CD1c-positive myeloid dendritic cell (primary cell): ENCODE data around the gene DACT3.

ENCODE experiments used
- DNase-seq: peaks from one replicate; pipeline ENCODE4 v3.0.0-alpha.2; 2016; ENCODE audit errors: extremely low spot score

The DACT3 gene

DNA sequence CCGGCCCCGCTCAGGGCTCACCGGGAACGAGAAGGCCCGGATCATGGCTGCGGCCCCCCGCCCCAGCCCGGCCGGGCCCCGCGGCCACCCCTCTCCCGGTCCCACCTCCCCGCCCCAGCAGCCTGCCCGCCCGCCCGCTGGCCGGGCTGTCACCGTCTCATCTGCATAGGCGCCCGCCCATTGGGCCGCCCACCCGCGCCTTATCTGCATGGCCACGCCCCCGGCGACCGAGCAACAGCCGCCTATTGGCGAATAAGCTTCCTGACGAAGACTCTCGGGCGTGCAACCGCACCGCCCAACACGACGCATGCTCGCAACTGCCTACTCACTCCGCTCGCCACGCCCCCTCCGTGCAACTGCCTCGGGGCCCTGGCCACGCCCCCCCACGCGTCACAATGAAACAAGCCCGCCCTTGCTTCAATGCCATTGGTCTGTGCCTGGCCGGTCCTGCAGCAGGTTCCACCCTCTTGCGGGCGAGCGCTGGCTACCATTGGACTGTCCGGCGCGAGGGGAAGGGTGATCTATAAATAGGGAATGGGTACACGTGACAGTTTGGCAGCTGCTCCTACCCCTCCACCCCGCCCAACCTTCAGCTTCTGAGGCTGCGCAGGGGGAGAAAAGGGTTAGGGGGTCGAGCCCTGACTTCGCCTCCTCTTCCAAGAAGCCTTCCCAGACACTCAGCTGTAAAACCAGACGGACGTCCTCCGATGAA is at the start of gene DACT3:
Gene DACT3, minus strand, starts transcription at position 163 of the 712 bp plus-strand sequence. Its CDS starts 118 bp downstream, at position 45.
- DNase-seq = peak; percentile 100

DNA sequence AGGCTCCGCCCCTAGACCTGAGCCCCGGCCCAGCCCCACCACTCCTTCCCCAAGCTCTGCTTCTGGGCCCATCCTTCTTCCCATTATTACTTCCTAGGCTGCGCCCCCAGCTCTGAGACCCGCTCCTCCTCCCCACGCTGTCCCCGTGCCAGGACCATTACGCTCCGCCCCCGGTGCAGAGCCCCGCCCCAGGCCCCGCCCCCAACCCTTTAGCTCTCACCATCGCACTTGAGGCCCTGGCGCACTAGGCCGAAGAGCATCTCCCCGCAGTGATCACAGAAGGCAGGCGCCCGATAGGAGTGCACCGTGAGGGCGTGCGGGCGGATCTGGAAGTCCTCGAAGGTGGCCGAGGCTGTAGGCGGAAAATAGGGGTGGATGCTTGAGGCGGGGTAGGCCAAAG is 49.7 kb upstream of the DACT3 start:
- DNase-seq = no peak

- DNase-seq = peak; percentile 87
Observed at GRCh38 chr19:46704379-46705076, 43.5 kb upstream of the DACT3 start.

GRCh38 chr19:46700704-46701103 is 39.7 kb upstream of the DACT3 start:
- DNase-seq = no peak

- no peak for DNase-seq
Observed at GRCh38 chr19:46698395-46699321, 37.7 kb upstream of the DACT3 start.

GRCh38 chr19:46697204-46697960 is 36.4 kb upstream of the DACT3 start:
- no peak for DNase-seq

GRCh38 chr19:46696866-46697203 is 35.9 kb upstream of the DACT3 start:
- DNase-seq = no peak

GRCh38 chr19:46696052-46696451 is 35.1 kb upstream of the DACT3 start:
- DNase-seq = no peak

GRCh38 chr19:46693760-46694159 is 32.8 kb upstream of the DACT3 start:
- no peak for DNase-seq

- no peak for DNase-seq
Observed at GRCh38 chr19:46692918-46693722, 32.1 kb upstream of the DACT3 start.

DNA sequence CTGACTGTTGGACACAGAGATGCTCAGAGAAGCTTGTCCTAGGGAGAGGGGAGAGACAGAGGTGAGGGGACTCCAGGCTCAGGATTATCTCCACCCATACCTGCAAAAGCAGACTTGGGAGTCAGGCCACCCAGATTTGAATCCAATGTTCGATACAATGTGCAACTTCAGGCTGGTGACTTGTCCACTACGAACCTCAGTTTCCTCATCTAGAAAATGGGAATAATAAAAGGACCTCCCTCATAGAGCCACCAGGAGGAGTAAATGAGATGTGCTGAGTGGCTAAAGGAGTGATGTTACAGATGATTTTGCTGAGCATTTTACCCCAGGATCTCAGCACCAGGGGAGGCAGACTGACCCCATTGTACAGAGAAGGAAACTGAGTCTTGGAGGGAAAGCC is 31.0 kb upstream of the DACT3 start:
- DNase-seq = no peak

DNA sequence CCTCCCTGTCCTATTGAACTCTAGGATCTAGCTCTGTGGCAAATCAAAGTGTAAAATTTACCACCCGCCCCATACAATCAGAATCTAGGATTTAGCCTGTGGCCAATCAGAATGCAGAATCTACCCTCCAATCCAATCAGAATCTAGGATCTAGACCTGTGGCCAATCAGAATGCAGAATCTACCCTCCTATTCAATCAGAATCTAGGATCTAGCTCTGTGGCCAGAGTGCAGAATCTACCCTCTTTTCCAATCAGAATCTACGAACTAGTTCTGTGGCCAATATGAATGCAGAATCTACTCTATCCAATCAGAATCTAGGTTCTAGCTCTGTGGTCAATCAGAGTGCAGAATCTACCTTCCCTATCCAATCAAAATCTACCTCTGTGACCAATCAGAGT is 30.1 kb upstream of the DACT3 start:
- no peak for DNase-seq

- DNase-seq = no peak
Observed at GRCh38 chr19:46689358-46689757, 28.4 kb upstream of the DACT3 start.

DNA sequence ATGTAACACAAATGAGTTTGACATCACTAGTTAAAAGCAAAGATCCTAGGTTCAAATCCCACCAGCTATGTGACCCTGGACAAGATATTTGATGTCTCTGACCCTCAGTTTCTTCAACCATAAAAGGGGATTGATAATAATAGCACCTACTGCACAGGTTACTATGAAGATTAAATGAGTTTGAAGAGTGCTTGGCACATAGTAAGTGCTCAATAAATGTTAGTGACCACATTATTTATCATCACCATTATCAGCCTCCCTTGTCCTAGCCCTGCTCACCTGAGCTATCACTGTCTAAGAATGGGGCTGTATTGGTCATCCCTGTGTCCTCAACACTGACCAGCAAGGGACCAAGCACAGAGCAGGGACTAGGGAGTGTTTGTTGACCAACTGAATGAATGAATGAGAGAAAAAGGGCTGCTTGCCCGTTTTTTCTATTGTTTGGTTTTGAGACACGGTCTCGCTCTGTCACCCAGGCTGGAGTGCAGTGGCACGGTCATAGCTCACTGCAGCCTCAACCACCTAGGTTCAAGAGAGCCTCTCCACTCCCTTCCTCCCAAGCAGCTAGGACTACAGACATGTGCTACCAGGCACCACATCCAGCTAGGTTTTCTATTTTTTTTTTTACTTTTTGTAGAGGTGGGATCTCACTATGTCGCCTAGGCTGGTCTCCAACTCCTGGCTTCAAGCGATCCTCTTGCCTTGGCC is 26.6 kb upstream of the DACT3 start:
- DNase-seq = no peak

- DNase-seq = no peak
Observed at GRCh38 chr19:46685189-46685588, 24.2 kb upstream of the DACT3 start.

DNA sequence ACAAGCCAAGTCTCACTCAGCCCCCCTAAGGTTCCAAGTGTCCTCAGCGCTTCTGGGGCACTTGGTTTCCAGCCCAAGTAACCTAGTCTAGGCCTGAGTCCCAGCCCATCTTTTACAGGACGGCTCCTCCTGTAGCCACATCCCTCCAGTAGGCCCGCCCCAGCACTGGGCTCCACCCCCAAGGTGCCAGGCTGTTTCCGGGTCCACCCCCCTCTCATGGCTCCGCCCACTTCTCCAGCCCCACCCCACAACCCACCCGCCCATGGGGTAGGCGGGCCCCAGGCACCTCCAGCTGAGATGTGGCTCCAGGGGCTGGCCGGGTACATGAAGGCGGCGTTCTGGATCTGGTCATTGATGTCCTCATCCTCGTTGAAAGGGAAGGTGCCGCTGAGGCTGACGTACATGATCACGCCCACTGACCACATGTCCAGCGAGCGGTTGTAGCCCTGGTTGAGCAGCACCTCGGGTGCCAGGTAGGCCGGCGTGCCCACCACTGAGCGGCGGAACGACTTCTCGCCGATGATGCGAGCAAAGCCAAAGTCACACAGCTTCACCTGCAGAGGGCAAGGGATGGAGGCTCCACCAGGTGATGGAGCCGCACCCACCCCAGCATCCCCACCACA is 17.2 kb upstream of the DACT3 start:
- DNase-seq = peak; percentile 20

DNA sequence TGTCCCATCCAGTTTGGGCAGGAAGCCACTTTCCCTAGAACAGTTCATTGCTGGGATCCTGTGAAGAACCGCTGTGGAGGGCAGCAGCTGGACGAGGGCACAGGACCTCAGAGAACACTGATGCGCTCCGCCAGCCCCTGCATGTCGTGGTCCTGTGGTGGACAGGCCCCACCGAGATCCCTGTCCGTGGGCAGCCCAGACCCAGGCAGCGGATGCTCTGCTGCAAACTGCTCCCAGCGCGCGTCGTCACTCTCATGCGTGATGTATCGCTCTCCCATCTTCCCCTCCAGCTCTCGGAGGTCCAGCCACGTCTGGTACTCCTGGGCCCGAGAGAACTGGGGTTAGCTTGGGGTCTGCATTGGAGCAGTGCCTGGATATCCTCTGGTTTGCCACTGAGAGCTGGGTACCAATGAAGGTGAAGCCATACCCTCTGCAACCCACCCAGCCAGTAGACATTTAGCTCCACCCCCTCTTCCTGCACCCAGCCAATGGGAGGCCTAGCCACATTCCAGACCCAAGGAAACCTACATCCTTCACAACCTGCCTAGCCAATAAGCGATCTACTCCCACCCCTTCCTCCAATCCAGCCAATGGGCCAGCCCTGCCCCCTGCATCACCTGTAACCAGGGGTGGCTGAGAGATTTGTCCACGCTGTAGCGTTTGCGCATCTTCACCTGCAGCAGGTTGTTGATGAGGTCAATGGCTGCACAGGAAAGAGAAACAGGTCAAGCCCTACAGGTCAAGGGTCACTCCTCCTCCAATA is 13.6 kb upstream of the DACT3 start:
- DNase-seq = no peak

DNA sequence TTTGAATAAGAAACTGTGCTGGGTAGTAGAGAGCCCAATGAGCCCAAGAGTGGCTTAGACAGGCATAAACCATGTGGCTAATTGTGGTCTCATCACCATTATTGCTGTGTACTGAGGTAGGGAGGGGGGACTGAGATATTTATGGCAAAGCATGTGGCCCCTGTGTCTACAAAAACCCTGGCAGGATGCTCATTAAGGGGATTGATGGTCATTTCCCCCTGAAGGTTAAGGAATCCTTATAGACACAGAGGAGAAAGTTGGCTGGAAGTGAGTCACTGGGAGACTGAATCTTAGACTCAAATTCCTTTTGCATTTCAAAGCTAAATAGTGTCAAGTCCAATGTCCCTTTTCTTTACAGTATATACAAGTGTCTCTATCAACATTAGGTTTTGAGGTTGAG is 9.8 kb upstream of the DACT3 start:
- no peak for DNase-seq

DNA sequence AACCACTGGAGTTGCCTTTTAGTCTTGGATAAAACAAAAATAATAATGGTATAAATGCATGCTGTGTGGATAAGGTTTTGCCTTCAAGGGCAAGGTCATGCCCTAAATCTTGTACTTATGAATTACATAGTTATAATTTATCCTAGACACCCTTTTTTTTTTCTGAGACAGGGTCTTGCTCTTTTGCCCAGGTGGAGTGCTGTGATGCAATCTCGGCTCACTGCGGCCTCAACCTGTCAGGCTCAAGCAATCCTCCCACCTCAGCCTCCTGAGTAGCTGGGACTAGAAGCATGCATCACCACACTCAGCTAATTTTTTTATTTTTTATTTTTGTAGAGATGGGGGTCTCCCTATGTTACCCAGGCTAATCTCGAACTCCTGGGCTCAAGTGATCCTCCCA is 7.7 kb upstream of the DACT3 start:
- DNase-seq = no peak
